Bronchial epithelial cell (primary cell): Measurements from ENCODE around the gene ALDOC. TPM values are rescaled to one million over a fixed set of nuclear protein-coding genes. Genes with fewer than 3 reads are reported as not detected.
A peak's percentile ranks its signal among the peaks of the same experiment; 100 is the strongest.

Source experiments
- DNase-seq: peaks from one replicate; pipeline ENCODE4 v3.0.0-alpha.2; 2010; ENCODE audit warnings: low read depth
- FAIRE-seq: peaks from 2 replicates; lab custom pipeline; 2011; peaks lifted over from hg19 to GRCh38; lab: Jason Lieb, UNC
- H3K27me3 ChIP-seq: 2 replicates; pipeline ENCODE4 v1.5.1; 2011; ENCODE audit warnings: low read length; ENCODE audit not compliant: control insufficient read depth, insufficient read depth
- H3K36me3 ChIP-seq: 2 replicates; pipeline ENCODE4 v1.5.1; 2011; ENCODE audit warnings: low read length; ENCODE audit not compliant: control insufficient read depth, insufficient read depth
- H3K4me3 ChIP-seq: 2 replicates; pipeline ENCODE4 v1.5.1; 2011; ENCODE audit warnings: mild to moderate bottlenecking, low read depth, low read length, control low read depth
- total RNA-seq: library from RNA; depleted of rRNA; stranded (reverse); fragments of >200 nt; gene quantifications from 2 replicates; pipeline ENCODE4 v1.2.1, GENCODE V29; 2014
- TF ChIP-seq, protein P1 (sequence below): IDR thresholded peaks from 2 replicates; pipeline ENCODE4 v1.5.1; 2011; ENCODE audit warnings: mild to moderate bottlenecking, moderate library complexity, low read length, control low read depth, inconsistent platforms; ENCODE audit not compliant: insufficient read depth, severe bottlenecking

The ALDOC gene
- total RNA-seq, 1 donor from 2014 or later: 53.4 TPM

DNA sequence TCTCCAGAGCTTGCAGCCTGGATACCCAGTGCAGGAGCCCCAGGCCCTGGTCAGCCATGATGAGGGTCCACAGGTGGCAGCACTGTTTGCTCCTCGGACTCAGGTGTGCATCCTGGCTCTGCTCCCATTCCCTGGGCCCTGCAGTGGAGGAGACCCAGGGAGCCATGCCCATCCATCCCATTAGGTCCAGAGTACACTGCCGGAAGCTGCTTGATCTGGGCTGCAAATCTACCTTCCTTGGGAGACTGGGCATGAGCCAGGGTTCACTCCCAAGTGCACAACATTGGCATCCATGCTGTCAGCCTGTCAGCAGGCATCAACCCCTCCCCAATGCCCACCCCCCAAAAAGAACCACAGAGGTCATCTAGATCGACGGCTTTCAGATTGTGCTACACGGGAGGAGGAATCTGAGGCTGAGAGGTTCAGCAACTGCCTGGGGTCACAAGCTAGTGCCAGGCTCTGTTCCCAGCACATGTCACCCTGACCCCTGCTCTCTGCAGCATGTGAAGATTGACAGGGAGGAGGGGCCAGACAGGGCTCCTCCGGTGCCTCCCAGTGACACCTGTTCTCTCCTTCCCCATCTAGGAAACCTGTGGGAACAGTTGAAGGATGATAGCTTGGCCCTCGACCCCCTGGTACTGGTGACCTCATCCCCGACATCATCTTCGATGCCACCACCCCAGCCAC is 40.0 kb downstream of the ALDOC start:
- H3K36me3 ChIP-seq: peaks cover 1% of the 10 kb centered on the region
- no peak for DNase-seq

DNA sequence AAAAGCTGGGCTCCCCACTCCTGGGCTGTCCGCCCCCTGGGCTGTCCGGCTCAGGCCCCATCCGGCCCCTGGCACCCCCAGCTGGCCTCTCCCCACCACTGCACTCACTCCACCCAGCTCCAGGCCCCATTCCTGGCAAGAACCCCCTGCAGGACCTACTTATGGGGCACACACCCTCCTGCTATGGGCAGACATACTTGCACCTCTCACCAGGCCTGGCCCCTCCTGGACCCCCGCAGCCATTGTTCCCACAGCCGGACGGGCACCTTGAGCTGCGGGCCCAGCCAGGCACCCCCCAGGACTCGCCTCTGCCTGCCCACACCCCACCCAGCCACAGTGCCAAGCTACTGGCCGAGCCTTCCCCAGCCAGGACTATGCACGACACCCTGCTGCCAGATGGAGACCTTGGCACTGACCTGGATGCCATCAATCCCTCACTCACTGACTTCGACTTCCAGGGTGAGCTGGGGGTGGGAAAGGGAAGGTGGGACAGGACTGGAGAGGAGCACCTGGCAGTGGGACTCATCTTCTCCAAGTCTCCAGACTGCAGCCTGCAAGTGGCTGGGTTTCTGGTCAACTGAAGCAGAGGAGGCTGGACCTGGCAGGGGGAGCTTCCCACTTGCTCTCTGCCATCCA is 41.8 kb downstream of the ALDOC start:
- Histone ChIP-seq H3K36me3 (peaks cover 1% of the 10 kb centered on the region), H3K27me3 (no peaks in the 10 kb centered on the region), H3K4me3 (no peak overlapping the region)
- FAIRE-seq (no peak), DNase-seq (no peak)
- TF ChIP-seq, protein P1, sequence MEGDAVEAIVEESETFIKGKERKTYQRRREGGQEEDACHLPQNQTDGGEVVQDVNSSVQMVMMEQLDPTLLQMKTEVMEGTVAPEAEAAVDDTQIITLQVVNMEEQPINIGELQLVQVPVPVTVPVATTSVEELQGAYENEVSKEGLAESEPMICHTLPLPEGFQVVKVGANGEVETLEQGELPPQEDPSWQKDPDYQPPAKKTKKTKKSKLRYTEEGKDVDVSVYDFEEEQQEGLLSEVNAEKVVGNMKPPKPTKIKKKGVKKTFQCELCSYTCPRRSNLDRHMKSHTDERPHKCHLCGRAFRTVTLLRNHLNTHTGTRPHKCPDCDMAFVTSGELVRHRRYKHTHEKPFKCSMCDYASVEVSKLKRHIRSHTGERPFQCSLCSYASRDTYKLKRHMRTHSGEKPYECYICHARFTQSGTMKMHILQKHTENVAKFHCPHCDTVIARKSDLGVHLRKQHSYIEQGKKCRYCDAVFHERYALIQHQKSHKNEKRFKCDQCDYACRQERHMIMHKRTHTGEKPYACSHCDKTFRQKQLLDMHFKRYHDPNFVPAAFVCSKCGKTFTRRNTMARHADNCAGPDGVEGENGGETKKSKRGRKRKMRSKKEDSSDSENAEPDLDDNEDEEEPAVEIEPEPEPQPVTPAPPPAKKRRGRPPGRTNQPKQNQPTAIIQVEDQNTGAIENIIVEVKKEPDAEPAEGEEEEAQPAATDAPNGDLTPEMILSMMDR: no peak

More for the DNA sequence above, 40.0 kb downstream of the ALDOC start:
- no peak for FAIRE-seq
- TF ChIP-seq, protein P1: no peak
- Histone ChIP-seq H3K27me3 (no peaks in the 10 kb centered on the region), H3K4me3 (no peak overlapping the region)

GRCh38 chr17:28533091-28533807 is 43.4 kb downstream of the ALDOC start:
- no peak overlapping the region for H3K4me3 ChIP-seq
- no peaks in the 10 kb centered on the region for H3K27me3 ChIP-seq
- H3K36me3 ChIP-seq: peaks cover 1% of the 10 kb centered on the region
- FAIRE-seq (peak; percentile 98), DNase-seq (peak; percentile 76)
- TF ChIP-seq, protein P1: no peak

DNA sequence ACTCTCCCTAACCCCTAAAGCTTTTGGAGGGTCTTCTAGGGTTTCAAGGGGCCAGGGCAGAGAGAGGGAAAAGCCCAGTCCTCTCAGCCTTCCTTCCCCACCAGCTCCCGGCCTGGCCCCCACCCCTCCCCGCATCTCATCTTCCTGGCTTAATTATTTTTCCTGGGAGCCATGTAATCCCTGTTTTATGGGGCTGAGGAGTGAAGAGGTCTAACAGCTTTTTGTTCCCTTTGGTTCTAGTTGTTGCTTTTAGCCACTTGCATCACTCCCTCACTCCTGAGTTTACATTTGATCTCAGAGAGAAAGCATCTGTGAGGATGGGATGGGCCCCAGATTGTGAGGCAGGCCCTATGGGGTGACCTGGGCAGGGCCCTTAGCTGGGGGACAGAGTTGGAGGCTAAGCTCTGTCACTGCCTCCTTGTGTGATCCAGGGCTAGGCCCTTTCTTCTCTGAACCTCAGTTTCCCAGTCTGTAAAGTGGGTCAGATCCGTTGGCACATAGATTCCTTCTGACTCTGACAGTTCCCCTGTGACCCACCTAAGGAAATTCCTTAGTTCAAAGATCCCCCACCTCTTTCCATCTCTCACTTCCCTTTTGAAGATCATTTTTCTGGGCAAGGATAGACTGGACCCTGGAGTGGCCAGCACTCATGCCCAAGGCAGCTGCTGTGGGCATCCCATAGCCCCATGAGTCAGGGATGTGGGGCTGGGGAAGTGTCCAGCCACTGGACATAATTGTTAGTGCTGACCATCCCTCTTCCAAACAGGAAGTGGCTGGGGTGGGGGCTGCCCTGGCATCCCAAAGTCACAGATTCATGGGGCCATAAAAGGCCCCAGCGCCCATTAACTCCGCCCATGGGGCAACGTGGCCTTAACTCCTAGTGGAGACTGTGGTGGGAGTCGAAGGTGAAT is 44.4 kb downstream of the ALDOC start:
- TF ChIP-seq, protein P1: no peak
- FAIRE-seq: no peak
- no peak overlapping the region for H3K4me3 ChIP-seq

GRCh38 chr17:28530926-28531325 is 45.8 kb downstream of the ALDOC start:
- FAIRE-seq: no peak
- TF ChIP-seq, protein P1: no peak
- Histone ChIP-seq H3K27me3 (no peaks in the 10 kb centered on the region), H3K4me3 (no peak overlapping the region), H3K36me3 (peaks cover 1% of the 10 kb centered on the region)
- DNase-seq: no peak

More for the DNA sequence above, 44.4 kb downstream of the ALDOC start:
- H3K36me3 ChIP-seq: peaks cover 1% of the 10 kb centered on the region
- H3K27me3 ChIP-seq: no peaks in the 10 kb centered on the region
- DNase-seq: no peak
